Measurements from ENCODE around the gene EPHA6.
"Not testable (repeated sequence)": the region's sequence is repeated elsewhere in the genome, so short reads cannot be mapped to it uniquely, and the experiment has no call there.

Gene EPHA6

DNA sequence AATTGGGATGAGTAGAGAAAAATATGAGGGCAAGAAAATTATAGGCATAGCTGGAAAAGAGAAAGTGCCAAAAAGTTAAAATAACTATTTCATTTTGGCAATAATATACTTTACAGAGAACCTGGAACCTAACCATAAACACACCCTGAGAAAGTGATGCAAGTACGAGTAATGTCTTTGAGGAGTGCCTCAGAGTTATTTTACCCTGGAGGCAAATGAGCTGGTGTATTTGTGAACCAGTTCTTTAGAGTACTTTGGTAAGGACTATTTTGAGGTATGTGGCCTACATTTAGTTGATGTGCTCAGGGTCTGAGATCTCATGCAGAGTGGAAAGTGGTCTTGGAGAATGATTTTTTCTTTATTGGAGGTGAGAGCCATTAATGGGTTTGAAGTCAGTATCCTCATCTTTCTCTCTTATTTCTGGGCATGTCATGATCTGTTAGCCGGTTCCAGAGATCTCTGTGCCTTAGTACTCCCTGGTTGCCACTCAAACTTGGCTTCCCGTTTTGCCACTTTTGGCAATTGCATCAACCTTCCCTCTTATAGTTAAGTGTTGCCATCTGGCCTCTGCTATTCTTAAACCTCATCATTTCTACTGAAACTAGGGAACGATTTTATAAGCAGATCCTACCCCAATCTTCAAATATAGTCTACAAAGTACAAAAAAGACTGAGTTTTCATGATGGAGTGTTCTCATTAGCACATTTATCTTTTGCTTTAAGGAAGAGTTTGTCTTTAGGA is 145.7 kb downstream of the EPHA6 start:
- no peak for DNase-seq (ENCODE audit: low spot score in 2 of 2)
- in situ Hi-C loops (cut with MboI; ENCODE audit: low sequenced_read_pairs) = no loop called here
- Histone ChIP-seq H3K4me1 (no peaks in the 10 kb centered on the region), H3K9me3 (no peaks in the 10 kb centered on the region), H3K36me3 (replicated peaks) (no peaks in the 10 kb centered on the region), H3K4me3 (no peak overlapping the region), H3K27me3 (ENCODE audit: low read depth) (no peaks in the 10 kb centered on the region)

GRCh38 chr3:96960661-96961330 is 146.4 kb downstream of the EPHA6 start:
- no peaks in the 10 kb centered on the region for H3K36me3 ChIP-seq (replicated peaks)
- in situ Hi-C loops (cut with MboI; ENCODE audit: low sequenced_read_pairs) = no loop called here
- no peaks in the 10 kb centered on the region for H3K9me3 ChIP-seq
- H3K4me1 ChIP-seq = no peaks in the 10 kb centered on the region
- no peak for DNase-seq (ENCODE audit: low spot score in 2 of 2)
- no peak overlapping the region for H3K4me3 ChIP-seq
- H3K27me3 ChIP-seq (ENCODE audit: low read depth) = no peaks in the 10 kb centered on the region

GRCh38 chr3:96961576-96961975 is 147.2 kb downstream of the EPHA6 start:
- no peaks in the 10 kb centered on the region for H3K9me3 ChIP-seq
- no peak for DNase-seq (ENCODE audit: low spot score in 2 of 2)
- no peak overlapping the region for H3K4me3 ChIP-seq
- no peaks in the 10 kb centered on the region for H3K36me3 ChIP-seq (replicated peaks)
- no peaks in the 10 kb centered on the region for H3K27me3 ChIP-seq (ENCODE audit: low read depth)
- in situ Hi-C loops (cut with MboI; ENCODE audit: low sequenced_read_pairs) = no loop called here
- no peaks in the 10 kb centered on the region for H3K4me1 ChIP-seq

DNA sequence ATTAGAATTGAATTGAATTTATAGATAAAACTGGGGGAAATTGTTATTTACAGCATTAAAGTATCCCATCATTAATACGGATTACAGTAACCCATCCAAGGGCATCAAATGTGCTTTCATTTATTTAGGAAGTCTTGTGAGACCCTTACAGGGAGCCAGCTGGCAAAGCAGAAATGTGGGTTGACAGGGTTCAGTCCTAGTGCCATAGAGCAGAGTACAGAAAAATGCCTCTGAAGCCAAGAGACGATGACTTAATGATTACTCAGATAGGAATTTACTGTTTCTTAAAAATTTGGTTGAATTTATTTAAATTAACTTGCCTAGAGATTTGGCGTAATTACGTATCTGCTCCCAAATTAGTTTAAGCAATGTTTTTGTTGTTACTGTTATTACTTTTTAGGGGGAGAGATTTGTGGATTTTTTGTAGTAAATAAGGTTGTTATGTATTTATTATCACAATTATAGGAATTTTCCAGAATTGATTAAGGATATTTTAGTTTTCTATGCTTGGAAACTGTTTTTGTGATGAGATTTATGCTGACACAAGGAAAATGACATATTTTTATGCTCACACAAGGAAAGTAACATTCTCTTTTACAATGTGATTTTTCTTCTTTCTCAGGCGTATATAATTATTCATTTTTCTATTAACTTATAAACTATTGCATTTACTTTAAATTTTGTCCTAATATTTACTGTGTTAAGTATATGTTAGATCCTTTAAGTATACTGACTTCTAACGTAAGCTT is 152.0 kb downstream of the EPHA6 start:
- H3K27me3 ChIP-seq (ENCODE audit: low read depth) = no peaks in the 10 kb centered on the region
- in situ Hi-C loops (cut with MboI; ENCODE audit: low sequenced_read_pairs) = no loop called here
- H3K36me3 ChIP-seq (replicated peaks) = no peaks in the 10 kb centered on the region
- H3K4me3 ChIP-seq = no peak overlapping the region
- no peaks in the 10 kb centered on the region for H3K4me1 ChIP-seq
- no peak for DNase-seq (ENCODE audit: low spot score in 2 of 2)
- no peaks in the 10 kb centered on the region for H3K9me3 ChIP-seq

DNA sequence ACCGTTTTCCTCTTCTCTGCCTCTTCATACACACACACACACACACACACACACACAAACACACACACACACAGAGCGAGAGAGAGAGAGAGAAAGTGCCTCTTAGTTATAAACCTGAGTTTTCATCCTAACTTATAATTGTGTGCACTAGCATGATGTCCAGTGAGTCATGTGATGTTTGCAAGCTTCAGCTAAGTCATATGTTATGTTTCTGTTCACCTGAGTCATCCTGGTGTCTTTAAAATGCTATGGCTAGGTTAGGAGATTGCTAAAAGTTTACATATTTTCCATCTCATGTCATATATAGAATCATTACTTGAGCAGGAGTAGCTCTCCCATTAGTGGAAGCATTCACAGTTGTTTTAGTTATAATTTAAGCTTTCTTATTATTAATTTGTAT is 155.8 kb downstream of the EPHA6 start:
- in situ Hi-C loops (cut with MboI; ENCODE audit: low sequenced_read_pairs) = no loop called here
- no peaks in the 10 kb centered on the region for H3K27me3 ChIP-seq (ENCODE audit: low read depth)
- H3K4me1 ChIP-seq = no peaks in the 10 kb centered on the region
- H3K4me3 ChIP-seq = no peak overlapping the region
- no peak for DNase-seq (ENCODE audit: low spot score in 2 of 2)
- H3K36me3 ChIP-seq (replicated peaks) = no peaks in the 10 kb centered on the region
- H3K9me3 ChIP-seq = no peaks in the 10 kb centered on the region

GRCh38 chr3:96977671-96978070 is 163.3 kb downstream of the EPHA6 start:
- no peaks in the 10 kb centered on the region for H3K9me3 ChIP-seq
- H3K4me1 ChIP-seq = no peaks in the 10 kb centered on the region
- no peak overlapping the region for H3K4me3 ChIP-seq
- H3K27me3 ChIP-seq (ENCODE audit: low read depth) = no peaks in the 10 kb centered on the region
- in situ Hi-C loops (cut with MboI; ENCODE audit: low sequenced_read_pairs) = no loop called here
- no peak for DNase-seq (ENCODE audit: low spot score in 2 of 2)
- no peaks in the 10 kb centered on the region for H3K36me3 ChIP-seq (replicated peaks)

GRCh38 chr3:96983716-96984115 is 169.3 kb downstream of the EPHA6 start:
- H3K27me3 ChIP-seq (ENCODE audit: low read depth); DNase-seq (ENCODE audit: low spot score in 2 of 2); H3K4me1 ChIP-seq; H3K9me3 ChIP-seq; H3K36me3 ChIP-seq (replicated peaks); H3K4me3 ChIP-seq; in situ Hi-C loops (cut with MboI; ENCODE audit: low sequenced_read_pairs): not testable (repeated sequence)

DNA sequence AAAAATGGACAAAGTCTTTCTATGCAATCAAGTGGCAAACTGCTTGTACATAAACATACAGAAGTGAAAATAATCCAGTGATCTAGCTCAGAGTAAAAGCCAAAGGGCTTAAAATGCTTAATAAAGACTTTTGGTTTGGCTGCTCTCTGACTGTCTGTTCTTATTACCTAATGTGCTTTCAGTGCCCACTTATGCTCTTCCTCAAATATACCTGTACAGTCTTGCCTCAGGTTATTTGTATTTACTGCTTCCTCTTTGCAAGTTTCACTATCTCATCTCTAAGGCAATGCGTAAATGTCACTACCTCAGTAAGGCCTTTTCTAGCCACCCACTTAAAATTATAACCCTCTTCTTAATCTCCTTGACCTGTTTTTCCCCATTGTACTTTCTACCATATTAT is 171.8 kb downstream of the EPHA6 start:
- no peaks in the 10 kb centered on the region for H3K4me1 ChIP-seq
- H3K9me3 ChIP-seq = no peaks in the 10 kb centered on the region
- no peaks in the 10 kb centered on the region for H3K27me3 ChIP-seq (ENCODE audit: low read depth)
- DNase-seq (ENCODE audit: low spot score in 2 of 2) = no peak
- in situ Hi-C loops (cut with MboI; ENCODE audit: low sequenced_read_pairs) = no loop called here
- no peaks in the 10 kb centered on the region for H3K36me3 ChIP-seq (replicated peaks)
- no peak overlapping the region for H3K4me3 ChIP-seq

DNA sequence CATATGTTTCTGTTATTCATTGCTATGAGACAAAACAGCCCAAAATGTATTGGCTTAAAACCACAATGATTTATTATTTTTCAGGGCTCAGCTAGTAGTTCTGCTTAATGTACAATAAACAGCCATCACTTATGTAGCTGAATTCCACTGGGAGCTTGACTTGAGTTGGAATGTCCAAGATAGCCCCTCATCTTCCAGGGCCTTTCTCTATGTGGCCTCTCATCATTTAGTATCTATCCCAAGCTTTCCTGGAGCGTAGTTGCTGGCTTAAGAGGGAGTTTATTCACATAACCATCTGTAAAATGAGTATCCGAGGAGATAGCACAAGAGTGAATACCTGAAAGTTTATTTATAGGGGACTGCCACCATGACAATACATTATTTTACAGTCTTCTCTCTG is 176.8 kb downstream of the EPHA6 start:
- no peaks in the 10 kb centered on the region for H3K27me3 ChIP-seq (ENCODE audit: low read depth)
- H3K36me3 ChIP-seq (replicated peaks) = no peaks in the 10 kb centered on the region
- no peak for DNase-seq (ENCODE audit: low spot score in 2 of 2)
- no peaks in the 10 kb centered on the region for H3K4me1 ChIP-seq
- H3K4me3 ChIP-seq = no peak overlapping the region
- H3K9me3 ChIP-seq = no peaks in the 10 kb centered on the region
- in situ Hi-C loops (cut with MboI; ENCODE audit: low sequenced_read_pairs) = no loop called here

- Histone ChIP-seq H3K4me3 (no peak overlapping the region), H3K9me3 (no peaks in the 10 kb centered on the region), H3K36me3 (replicated peaks) (no peaks in the 10 kb centered on the region), H3K4me1 (no peaks in the 10 kb centered on the region), H3K27me3 (ENCODE audit: low read depth) (no peaks in the 10 kb centered on the region)
- in situ Hi-C loops (cut with MboI; ENCODE audit: low sequenced_read_pairs) = no loop called here
- DNase-seq (ENCODE audit: low spot score in 2 of 2) = no peak
Observed at GRCh38 chr3:96991800-96992365, 177.5 kb downstream of the EPHA6 start.

DNA sequence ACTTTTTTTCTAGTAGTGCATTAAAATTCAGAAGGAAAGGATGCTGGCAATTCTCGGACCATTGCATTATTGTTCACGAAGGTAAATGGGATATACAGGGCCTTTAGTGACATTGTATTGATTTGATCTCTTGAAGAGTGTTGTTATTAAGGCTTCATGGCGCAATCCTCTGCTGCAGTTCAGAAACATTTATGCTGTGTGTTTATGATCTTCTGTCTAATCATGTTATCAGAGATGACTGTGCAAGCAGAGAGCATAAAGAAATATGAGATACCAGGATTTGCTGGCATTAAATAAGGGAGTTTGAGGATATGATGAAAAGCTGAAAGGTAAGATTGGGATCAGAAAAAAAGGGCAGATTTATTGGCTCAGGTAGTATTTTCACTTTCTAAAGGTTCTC is 180.6 kb downstream of the EPHA6 start:
- no peak overlapping the region for H3K4me3 ChIP-seq
- no peaks in the 10 kb centered on the region for H3K9me3 ChIP-seq
- DNase-seq (ENCODE audit: low spot score in 2 of 2) = no peak
- no peaks in the 10 kb centered on the region for H3K27me3 ChIP-seq (ENCODE audit: low read depth)
- H3K36me3 ChIP-seq (replicated peaks) = no peaks in the 10 kb centered on the region
- in situ Hi-C loops (cut with MboI; ENCODE audit: low sequenced_read_pairs) = no loop called here
- H3K4me1 ChIP-seq = no peaks in the 10 kb centered on the region

- Histone ChIP-seq H3K27me3 (ENCODE audit: low read depth) (no peaks in the 10 kb centered on the region), H3K9me3 (no peaks in the 10 kb centered on the region), H3K36me3 (replicated peaks) (no peaks in the 10 kb centered on the region), H3K4me3 (no peak overlapping the region), H3K4me1 (no peaks in the 10 kb centered on the region)
- no peak for DNase-seq (ENCODE audit: low spot score in 2 of 2)
- in situ Hi-C loops (cut with MboI; ENCODE audit: low sequenced_read_pairs) = no loop called here
Observed at GRCh38 chr3:96996009-96996408, 181.6 kb downstream of the EPHA6 start.

DNA sequence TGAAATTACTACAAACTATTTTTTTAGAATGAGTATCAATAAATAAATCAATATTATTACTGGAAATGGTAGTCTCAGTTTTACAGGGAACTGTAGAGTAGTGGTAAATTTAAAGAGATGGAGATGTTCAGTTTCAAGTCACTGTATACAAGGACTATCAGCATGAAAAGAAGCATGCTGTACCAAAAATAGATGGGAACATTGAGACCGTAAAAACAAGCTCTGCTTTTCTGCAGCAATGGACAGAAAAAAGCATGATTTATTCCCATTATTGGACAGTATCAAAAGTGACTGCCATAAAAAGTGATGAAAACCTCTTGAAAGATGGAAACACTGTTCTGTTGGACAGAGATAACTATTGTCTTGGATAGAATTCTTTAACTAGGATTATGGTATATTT is 187.2 kb downstream of the EPHA6 start:
- DNase-seq (ENCODE audit: low spot score in 2 of 2) = no peak
- Histone ChIP-seq H3K9me3 (no peaks in the 10 kb centered on the region), H3K27me3 (ENCODE audit: low read depth) (no peaks in the 10 kb centered on the region), H3K4me1 (no peaks in the 10 kb centered on the region), H3K36me3 (replicated peaks) (no peaks in the 10 kb centered on the region), H3K4me3 (no peak overlapping the region)
- in situ Hi-C loops (cut with MboI; ENCODE audit: low sequenced_read_pairs) = no loop called here

DNA sequence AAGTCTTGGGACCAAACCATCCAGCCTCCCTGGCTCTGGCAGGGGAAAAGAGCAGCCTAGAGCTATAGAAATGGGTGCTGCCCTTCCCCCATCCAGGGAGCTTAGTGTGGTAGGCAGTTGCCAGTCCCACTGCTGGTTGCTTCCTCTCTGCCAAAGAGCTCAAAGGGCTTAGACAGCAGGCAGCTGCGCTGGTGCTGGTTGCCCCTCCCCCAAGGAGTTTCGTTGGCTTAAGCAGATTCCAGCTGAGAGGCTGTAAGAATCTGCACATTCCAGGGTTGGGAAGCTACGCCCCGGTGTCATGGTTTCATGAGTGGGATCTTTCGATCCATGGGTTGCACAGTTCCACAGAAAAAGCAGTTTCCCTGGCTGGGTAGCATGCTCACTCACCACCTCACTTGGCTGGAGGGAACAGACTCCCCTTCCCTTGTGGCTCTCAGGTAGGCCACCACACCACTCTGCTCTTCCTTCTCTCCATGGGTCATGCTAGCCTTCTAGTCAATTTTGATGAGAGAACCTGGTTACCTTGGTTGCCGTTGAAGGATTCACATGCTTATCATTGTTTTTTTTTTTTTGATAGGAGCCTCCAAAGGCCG is 195.1 kb downstream of the EPHA6 start:
- in situ Hi-C loops (cut with MboI; ENCODE audit: low sequenced_read_pairs) = no loop called here
- no peak for DNase-seq (ENCODE audit: low spot score in 2 of 2)
- no peaks in the 10 kb centered on the region for H3K36me3 ChIP-seq (replicated peaks)
- no peaks in the 10 kb centered on the region for H3K4me1 ChIP-seq
- no peak overlapping the region for H3K4me3 ChIP-seq
- no peaks in the 10 kb centered on the region for H3K9me3 ChIP-seq
- H3K27me3 ChIP-seq (ENCODE audit: low read depth) = no peaks in the 10 kb centered on the region
